ENCODE data around the gene CHP1.

DNA sequence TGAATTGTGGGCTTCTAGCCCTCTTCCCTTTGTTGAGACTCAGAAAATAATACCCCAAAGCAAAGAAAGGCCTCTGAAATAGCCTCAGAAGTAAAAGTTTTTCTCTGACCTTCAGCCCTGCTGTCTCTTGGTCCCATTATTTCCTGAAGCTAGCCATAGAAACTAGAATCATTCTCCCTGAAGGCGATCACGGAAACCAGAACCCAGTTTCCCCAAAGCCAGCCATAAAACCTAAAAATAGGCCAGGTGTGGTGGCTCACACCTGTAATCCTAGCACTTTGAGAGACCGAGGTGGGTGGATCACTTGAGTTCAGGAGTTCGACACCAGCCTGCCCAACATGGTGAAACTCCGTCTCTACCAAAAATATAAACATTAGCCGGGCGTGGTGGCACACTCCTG is 27.7 kb upstream of the CHP1 start:
- TF ChIP-seq CTCF (IDR thresholded peaks at IDR 0.05) = no peak
- no peak for TF ChIP-seq ELF4 (CRISPR knock-in tag; IDR thresholded peaks at IDR 0.05; ENCODE audit: low read depth)
- no peak for TF ChIP-seq NFYB (CRISPR knock-in tag; conservative IDR thresholded peaks at IDR 0.05; ENCODE audit: low read depth)
- no peak for TF ChIP-seq NR3C1 (CRISPR knock-in tag; conservative IDR thresholded peaks at IDR 0.05; ENCODE audit: low read depth)
- TF ChIP-seq, protein P1, sequence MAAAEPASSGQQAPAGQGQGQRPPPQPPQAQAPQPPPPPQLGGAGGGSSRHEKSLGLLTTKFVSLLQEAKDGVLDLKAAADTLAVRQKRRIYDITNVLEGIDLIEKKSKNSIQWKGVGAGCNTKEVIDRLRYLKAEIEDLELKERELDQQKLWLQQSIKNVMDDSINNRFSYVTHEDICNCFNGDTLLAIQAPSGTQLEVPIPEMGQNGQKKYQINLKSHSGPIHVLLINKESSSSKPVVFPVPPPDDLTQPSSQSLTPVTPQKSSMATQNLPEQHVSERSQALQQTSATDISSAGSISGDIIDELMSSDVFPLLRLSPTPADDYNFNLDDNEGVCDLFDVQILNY (CRISPR knock-in tag; IDR thresholded peaks at IDR 0.05) = no peak
- TF ChIP-seq NFE2L1 (CRISPR knock-in tag; IDR thresholded peaks at IDR 0.05) = no peak
- TF ChIP-seq IRF2 (CRISPR knock-in tag; IDR thresholded peaks at IDR 0.05; ENCODE audit: borderline replicate concordance, low read depth) = no peak
- no peak for TF ChIP-seq ZNF423 (CRISPR knock-in tag; IDR thresholded peaks at IDR 0.05)
- TF ChIP-seq, protein P2, sequence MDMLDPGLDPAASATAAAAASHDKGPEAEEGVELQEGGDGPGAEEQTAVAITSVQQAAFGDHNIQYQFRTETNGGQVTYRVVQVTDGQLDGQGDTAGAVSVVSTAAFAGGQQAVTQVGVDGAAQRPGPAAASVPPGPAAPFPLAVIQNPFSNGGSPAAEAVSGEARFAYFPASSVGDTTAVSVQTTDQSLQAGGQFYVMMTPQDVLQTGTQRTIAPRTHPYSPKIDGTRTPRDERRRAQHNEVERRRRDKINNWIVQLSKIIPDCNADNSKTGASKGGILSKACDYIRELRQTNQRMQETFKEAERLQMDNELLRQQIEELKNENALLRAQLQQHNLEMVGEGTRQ (CRISPR knock-in tag; IDR thresholded peaks at IDR 0.05) = no peak
- TF ChIP-seq, protein P3, sequence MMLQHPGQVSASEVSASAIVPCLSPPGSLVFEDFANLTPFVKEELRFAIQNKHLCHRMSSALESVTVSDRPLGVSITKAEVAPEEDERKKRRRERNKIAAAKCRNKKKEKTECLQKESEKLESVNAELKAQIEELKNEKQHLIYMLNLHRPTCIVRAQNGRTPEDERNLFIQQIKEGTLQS (CRISPR knock-in tag; conservative IDR thresholded peaks at IDR 0.05) = no peak
- TF ChIP-seq JAZF1 (CRISPR knock-in tag; IDR thresholded peaks at IDR 0.05) = no peak
- TF ChIP-seq, protein P4, sequence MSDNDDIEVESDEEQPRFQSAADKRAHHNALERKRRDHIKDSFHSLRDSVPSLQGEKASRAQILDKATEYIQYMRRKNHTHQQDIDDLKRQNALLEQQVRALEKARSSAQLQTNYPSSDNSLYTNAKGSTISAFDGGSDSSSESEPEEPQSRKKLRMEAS (CRISPR knock-in tag; IDR thresholded peaks at IDR 0.05) = no peak
- TF ChIP-seq FOXJ3 (CRISPR knock-in tag; IDR thresholded peaks at IDR 0.05; ENCODE audit: borderline replicate concordance) = no peak
- no peak for TF ChIP-seq CREB1 (CRISPR knock-in tag; IDR thresholded peaks at IDR 0.05)
